GM21825 (cell line): Measurements from ENCODE around the gene PYM1.
"Not testable (repeated sequence)": the region's sequence is repeated elsewhere in the genome, so short reads cannot be mapped to it uniquely, and the experiment has no call there.

ENCODE experiments used
- ATAC-seq: cut with Tn5 transposase; IDR thresholded peaks from one replicate; pipeline ENCODE4 v1.9.1; 2021; ENCODE audit warnings: mild to moderate bottlenecking, moderate library complexity; ENCODE audit not compliant: unreplicated experiment

Gene PYM1

DNA sequence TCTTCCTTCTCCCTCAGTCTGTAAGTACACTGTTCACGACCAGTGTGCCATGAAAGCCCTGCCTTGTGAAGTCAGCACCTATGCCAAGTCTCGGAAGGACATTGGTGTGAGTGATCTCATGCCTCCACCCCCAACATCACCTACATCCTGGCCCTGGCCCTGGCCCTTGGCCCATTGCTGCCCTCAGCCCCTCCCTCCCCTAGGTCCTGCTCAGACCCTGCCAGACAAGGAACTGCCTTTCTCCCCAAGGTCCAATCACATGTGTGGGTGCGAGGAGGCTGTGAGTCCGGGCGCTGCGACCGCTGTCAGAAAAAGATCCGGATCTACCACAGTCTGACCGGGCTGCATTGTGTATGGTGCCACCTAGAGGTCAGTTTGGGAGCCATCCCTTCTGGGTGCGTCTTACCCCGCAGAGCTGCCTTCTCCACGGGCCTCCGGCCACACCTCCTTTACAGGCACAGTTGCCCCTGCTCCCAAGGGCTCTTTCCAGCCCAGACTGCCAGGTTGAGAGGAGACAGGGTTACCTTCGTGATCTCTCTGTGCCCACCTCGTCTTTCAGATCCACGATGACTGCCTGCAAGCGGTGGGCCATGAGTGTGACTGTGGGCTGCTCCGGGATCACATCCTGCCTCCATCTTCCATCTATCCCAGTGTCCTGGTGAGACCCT, 12.5 kb upstream of the PYM1 start:
- ATAC-seq = peak; percentile 86

DNA sequence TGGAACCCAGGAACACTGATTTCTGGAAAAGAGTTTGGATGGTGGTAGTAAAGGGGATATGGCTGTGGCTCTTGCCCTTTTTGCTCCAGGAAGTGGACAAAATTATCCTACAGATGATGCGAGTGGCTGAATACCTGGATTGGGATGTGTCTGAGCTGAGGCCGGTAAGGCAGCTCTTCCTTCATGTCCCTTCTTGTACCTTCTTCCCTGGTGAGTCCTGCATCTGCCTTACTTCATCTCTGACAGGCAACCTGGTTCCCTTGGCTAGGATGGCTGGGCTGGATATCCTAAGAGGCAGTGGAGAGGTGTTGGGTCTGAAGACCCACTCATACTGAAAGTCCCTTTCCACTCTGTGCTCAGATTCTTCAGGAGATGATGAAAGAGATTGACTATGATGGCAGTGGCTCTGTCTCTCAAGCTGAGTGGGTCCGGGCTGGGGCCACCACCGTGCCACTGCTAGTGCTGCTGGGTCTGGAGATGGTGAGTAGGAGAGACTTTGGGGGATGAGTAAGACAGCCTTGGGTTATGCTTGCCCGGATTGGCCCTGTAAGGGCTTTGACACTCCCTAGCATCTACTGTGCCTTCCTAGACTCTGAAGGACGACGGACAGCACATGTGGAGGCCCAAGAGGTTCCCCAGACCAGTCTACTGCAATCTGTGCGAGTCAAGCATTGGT, 11.3 kb upstream of the PYM1 start:
- ATAC-seq = no peak

DNA sequence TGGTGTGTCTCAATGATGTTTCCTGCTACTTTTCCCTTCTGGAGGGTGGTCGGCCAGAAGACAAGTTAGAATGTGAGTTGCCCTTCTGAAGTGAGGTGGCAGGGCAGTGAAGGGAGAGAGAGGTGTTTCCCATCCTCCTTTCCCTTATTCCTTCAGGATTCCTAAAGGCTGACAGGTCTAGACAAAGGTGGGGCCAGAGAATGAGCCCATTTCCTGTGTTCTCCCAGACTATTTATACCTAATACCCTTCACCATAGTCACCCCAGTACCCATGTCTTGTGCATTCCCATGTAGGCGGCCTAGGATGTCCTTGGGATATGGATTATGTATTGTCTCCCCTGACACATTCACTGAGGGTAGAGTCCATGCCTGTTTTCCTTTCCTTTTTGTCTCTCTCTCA, 10.3 kb upstream of the PYM1 start:
- ATAC-seq = no peak

DNA sequence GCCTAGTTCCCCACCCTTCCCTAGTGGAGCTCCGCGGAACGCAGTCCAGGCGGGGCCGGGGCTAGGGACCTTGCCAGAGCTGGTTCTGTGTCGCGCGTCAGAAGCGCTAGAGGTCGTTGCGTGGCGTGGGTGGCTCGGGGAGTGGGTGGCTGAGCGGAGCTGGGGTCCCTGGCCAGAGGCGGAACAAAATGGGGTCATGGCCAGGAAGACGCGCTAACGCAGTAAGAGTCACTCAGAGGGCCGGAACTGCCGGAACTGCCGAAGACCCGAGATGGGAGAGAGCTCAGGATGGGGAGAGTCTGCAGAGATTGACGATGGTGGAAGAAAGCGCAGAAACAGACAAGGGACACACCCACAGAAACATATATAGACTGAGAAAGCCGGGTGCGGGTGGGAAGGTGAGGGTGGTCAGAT, 8.1 kb upstream of the PYM1 start:
- ATAC-seq = no peak

DNA sequence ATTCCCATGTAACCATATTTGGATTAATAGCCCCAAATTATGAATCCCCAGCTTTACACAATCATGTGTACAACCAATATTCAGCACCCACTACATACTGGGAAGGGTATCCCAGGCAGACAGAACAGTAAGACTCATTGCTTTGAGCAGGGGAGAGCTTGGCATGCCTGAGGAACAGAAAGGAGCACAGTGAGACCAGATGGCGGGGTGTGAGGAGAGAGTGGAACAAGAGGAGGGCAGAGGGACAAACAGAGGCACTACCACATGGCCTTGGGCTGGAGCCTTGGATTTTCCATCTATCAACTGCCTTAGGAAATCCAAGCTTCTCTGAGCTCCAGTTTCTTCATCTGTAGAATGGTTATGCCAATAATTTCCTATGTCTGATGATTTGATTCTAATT, 7.1 kb upstream of the PYM1 start:
- no peak for ATAC-seq

DNA sequence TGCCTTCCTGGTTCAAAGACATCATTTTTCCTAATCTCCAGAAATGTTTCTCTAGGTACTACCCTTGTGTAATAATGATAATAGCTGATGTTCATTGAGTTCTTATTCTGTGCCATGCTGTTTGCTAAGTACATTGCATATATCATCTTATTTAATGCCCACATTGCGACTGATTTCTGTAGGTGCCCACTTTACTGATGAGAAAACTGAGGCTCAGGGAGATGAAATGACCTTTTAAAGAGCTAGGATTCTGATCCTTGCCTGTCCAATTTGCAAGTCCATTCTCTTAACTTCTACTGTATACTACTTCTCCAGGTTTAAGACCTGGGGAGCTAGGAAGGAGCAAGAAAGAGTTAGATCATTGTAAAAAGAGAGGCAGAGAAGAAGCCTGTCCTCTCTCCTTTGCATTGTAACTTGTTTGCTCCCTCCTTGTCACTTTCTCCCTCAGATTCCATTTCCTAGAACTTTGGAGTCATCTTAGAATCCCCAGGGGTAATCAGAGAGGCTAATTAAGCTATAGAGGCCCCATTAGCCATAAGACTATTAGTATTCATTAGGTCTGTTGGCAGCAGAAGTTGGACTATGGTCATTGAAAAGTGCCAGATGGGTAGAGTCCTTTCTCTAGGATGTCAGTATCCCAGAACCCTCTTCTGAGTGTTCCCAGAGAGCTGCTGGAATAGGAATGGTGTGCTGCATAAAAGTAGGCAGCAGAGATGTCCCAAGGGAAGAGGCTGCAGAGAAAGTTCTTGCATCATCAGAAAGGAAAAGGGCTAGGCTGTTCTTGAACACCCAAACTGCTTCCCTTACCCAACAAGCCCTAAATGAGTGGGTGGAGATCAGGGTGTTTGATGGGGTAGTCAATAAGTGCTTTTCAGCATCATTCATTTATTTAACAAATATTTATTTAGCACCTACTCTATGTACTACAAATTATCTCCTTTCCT, 6.4 kb upstream of the PYM1 start:
- no peak for ATAC-seq

DNA sequence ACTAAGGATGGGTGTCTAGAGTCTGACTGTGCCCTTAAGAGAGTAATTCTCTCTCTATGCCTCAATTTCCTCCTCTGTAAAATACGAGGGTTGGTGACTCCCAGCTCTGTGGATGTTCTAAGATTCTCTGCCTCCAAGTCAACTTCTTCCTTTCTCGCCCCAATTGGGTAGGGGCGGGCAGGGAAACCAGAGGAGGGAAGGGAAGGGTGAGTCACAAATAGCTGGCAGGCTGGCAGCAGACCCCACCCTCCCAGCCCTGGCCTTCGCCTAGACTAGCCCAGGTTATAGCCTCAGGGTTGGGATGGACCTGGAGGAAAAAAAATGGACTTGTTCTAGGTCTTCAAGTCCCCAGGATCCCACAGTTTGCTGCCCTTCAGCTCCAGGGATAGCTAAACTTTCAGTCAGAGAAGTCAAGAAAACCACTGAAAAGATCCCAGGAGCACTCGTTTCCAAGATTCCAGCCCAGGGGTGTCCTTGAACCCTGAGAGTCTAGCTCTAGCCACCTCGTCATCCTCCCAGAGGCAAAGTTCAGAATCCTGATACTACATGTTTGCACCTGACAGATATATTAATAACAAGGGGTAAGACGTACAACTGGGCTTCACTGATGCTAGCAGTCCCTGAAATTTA, 5.6 kb upstream of the PYM1 start:
- no peak for ATAC-seq

DNA sequence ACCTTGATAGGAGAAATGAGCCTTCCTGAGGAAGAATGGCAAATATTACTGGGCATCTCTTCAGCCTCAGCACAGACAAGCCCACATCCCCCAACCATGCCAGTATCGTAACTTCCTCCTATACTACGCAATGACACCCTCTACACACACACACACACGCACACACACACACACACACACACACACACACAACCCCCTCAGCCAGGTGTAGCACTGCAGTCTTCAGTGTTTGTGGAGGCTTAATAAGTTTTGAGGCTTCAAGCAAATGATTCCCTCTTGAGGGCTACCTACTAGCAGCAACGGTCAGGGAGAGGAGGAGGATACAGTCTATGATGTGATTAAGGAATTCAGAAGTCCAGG, 4.8 kb upstream of the PYM1 start:
- ATAC-seq = no peak

DNA sequence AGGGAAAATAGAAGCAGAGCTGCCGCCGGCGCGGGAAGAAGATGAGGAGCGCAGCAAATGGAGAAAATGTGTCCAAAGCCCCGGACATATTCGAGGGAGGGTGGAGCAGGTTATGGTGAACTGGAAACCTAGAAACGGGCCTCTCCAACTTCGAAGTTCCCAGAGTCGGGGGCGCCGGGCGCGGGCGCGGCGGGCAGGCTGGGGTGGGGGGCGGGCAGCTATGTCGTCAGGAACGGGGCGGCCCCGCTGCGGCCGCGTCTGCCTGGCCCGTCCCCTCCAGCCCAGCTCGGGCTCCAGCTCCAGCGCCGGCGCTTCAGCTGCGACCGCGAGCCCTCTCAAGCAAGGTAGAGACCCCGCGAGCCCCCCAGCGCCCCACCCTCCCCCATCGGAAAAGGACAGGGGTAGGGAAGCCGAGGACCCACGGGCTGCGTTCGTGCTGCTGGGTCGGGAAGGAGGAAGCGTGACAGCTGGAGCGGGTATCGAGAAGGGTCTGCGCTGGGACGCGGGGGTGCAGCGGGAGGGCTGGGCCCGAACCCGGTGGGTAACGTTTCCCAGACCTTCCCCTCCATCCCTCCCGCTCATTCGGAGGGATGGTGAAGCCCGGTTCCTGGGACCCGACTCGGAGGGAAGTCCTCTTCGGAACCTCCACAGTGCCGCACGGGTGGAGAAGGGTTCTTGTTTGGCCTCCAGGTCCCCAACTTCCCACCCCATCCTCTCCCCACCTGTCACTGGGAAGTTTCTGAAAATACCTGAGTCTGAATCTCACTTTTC, 4.3 kb upstream of the PYM1 start:
- no peak for ATAC-seq

DNA sequence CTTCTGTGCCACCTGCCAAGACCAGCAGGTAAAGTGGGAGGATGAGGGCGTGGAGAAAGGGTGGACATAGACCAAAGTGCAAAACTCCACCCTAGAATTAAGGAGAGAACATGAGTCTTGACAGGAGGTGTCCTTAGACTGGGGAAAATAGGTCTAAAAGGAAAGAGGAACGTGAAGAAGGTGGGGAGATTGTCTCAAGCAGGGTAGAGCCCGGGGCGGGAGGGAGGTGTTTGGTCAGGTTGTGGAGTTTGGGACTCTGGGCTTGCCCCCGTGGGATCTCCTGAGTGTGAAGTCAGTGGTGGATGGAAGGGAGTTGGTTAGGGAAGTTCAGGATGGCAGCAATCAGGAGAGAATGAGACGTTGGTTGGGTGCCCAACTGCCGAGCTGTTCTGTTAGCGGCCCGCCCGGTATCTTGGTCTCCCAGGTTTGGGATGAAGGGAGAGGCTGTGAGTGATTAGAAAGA, 3.7 kb upstream of the PYM1 start:
- ATAC-seq = no peak

DNA sequence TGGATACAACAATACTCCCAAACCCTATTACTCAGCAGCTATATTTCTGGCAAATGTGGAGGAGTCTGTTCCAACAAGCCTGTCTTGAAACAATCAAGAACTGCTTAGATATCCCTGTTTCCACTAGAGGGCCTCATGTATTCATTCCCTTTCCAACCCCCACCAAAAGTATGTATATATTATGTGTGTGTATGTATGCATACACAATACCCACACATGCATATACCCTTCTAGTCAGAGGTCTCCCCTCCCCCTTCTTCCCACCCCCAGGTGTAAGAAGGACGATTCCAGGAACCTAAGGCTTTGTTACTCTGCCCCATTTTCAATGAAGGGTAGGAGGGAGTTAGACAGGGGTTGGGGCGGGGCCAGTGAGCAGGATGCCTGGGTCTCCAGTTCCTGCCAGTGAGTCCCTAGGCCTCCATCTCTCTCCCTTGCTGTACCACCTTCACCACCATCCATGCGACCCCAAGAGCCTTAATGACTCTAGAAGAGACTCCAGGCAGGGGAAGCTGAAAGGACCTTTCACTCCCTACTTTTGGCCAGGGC, 3.1 kb upstream of the PYM1 start, which contains the start of gene DGKA:
Gene DGKA, plus strand, starts transcription at position 392 of the 546 bp plus-strand sequence. CDS start 5,342 bp downstream, outside the sequence.
- ATAC-seq = no peak

DNA sequence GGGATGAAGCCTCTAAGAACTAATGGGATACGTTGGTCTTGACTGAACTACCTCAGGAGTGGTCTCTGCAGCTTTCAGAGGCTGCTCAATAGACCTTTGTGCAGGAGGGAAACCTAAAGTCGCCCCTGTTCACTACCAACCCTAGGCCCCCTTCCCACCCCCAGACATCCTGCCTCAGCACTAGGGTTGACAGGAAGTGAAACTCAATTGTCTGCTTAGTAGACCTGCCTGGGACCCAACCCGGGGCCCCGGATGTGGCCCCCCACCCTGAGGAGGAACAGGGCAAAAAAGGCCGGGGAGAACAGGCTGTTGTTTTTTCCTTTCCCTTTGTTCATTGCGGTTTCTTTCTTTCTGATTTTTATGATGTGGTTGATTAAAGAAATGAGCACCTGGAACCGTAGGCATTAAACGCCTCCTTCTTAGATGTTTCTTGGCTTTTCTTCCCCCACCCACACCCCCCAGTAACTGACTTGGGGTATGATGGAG, 1.7 kb upstream of the PYM1 start:
- peak; percentile 49 for ATAC-seq

DNA sequence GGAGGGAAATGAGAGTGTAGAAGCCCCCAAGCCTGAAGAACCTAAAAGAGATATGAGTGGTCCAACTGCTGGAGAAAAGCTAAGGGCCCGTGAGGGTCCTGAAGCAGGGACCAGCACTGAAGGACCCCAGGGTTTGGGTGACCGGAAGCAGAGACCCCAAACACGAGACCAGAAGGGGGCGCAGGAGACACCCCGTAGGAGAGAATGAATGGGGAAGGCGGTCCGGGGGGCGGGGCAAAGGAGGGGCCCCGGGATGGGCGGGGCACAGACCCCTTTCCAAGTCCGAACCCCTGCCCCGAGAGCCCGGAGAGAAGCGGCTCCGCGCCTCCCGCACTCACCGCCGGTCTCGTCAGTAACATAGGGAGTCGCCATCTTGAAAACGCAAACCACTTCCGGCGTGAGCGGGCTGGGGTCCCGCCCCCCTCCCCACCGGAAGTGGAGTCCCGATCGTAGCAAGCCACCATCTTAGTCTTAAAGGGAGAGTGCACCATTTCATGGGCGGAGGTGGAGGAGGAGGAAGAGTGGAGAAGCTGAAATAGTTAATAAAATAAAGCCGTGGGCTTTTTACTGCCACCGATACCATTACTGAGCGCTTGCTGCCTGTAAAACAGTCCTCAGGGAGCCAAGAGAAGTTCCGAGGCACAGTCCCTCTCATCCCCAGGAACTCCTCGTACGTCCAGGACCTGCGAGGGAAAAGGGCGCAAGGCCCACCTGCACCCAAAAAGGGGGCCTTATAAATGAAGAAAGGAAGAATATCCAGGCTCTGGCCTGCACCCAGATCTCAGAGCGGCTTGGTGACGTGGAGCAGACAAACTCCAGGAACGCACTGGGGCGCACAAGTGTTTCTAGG, 731 bp downstream of the PYM1 start:
- peak; percentile 47 for ATAC-seq

DNA sequence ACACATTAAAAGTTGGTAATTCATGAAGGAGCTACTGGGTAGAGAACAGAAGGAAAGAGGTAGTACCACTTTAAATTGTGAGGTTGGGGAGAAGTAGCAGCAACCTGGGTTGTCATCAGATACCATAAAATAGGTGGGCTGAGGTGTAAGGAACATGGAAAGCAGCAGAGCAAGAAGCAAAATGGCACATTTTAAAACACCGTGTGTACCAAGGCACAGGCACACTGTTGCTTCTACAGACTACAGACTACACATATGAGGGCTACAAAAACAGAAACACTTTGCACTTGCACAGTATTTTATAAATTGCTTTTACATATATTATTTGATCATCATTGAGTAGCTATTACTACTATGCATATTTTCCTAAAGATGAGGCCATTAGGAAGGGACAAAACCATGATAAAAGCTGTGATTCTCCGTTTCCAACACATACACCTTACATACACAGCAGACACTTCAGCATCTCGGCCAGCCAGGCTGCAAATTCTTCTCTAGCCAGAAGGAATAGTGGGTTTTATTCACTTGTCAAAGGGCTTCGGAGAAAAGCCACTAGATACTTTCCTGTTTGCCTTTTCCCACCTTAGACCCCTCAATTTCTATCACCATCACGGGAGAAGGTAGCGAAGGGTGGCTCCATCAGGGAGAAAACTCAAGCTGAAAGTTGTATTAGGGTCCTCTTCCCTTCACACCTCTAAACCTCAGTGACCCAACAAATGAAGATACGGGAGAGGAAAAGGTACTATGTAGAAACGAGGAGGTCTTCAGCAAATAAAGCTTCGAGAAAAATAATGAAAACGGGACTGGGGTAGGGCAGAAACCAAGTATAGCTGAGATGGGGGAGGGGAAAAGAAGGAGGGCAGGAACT, 1.6 kb downstream of the PYM1 start:
- no peak for ATAC-seq

DNA sequence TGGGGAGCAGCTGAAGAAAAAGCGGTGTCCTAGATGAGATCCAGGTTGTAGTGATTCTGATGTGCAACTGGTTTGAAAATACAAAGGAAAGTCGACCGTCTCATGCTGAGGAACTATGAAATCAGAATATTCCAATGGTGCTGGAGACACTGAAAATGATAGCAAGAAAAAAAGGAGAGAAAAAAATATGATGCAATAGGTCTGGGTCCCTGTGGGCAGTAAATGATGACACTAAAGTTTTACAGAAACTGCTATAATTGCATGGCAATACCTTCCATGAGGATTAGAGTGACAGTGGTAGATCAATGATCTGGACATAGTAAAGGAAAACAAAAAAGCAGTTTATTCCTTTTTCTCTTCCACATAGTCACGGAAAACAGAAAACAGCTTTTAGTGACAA, 2.3 kb downstream of the PYM1 start:
- no peak for ATAC-seq

DNA sequence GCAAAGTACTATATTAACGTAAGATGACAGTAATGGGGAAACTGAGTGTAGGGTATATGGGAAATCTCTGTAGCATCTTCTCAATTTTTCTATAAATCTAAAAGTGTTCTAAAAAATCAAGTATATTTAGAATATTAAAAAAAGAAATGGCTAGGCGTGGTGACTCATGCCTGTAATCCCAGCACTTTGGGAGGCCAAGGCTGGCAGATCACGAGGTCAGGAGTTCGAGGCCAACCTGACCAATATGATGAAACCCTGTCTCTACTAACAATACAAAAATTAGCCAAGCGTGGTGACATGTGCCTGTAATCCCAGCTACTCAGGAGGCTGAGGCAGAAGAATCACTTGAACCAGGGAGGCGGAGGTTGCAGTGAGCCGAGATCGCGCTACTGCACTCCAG, 4.0 kb downstream of the PYM1 start:
- ATAC-seq = not testable (repeated sequence)

DNA sequence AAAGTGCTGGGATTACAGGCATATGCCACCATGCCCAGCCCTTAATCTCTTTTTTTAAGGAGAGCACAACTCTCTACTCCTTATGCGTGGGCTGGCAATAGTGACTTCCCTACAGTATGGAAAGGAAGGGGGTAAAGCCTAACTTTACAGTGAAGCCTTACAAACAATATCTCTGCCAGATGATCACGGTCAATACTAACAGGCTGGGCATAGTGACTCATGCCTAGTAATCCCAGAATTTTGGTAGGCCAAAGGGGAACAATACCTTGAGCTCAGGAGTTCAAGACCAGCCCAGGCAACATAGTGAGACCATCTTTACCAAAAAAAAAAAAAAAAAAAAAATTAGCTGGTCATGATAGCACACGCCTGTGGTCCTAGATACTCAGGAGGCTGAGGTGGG, 5.6 kb downstream of the PYM1 start:
- ATAC-seq = no peak

DNA sequence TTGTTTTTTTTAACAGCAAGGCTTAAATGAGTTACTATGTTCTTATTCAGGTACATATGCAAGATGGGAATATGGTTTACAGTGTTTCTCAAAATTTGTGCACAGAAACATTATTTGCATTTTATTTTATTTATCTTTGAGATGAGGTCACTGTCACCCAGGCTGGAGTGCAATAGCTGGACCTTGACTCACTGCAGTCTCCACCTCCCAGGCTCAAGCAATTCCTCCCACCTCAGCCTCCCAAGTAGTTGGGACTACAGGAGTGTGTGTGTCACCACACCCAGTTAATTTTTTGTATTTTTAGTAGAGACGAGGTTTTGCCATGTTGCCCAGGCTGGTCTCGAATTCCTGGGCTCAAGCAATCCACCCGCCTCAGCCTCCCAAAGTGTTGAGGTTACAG, 8.7 kb downstream of the PYM1 start:
- not testable (repeated sequence) for ATAC-seq
